ENCODE measurements around the gene NAALADL2. TPM values are rescaled to one million over a fixed set of nuclear protein-coding genes. Genes with fewer than 3 reads are reported as not detected.

The NAALADL2 gene
- total and polyA plus RNA-seq, 9 of the 15 experiments (the other 6 are each of a cell fraction or from before 2014, with no cell fraction given), result 0.29 to 1.1 (median 0.79) TPM; not detected in 1

DNA sequence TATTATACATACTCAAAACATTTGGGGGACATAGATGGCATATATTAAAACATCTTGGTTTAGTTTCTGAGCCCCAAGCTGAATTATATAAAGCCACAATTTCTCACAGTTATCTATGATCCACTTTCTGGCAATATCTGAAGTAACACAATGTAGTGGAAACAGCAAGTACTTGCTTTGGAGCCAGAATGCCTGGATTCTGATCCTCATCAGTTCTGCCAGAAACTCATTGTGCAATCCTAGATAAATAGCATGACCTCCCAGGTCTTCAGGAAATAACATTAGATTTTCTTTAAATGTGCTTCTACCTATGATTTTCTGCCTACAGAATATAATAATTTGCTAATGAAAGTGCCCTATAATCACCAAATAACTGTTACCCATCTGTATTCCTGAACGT is 544.9 kb downstream of the NAALADL2 start:
- no peaks in the 10 kb centered on the region for H3K79me2 ChIP-seq (ENCODE audit: control insufficient read depth, insufficient read depth, low read length)
- in situ Hi-C loops (cut with MboI) (no loop called here), intact Hi-C loops (cut with micrococcal nuclease) (no loop called here)
- H3K36me3 ChIP-seq (ENCODE audit: control insufficient read depth, insufficient read depth, low read length), result no peaks in the 10 kb centered on the region
- no peak overlapping the region for H3K9ac ChIP-seq (ENCODE audit: insufficient read depth in 1 of 2, low read depth in 2 of 2, low read length in 2 of 2)
- no peaks in the 10 kb centered on the region for H3K27me3 ChIP-seq (ENCODE audit: control insufficient read depth in 2 of 2, insufficient read depth in 2 of 2, low read length in 2 of 2)
- no peaks in the 10 kb centered on the region for H3K9me3 ChIP-seq (replicated peaks; ENCODE audit: control insufficient read depth, insufficient read depth, low read depth, low read length)
- no peak for ATAC-seq
- no peak overlapping the region for H3K4me2 ChIP-seq (ENCODE audit: insufficient read depth, low read length)
- POLR2A ChIA-PET, result no interaction called here
- no peak overlapping the region for H2AFZ ChIP-seq (ENCODE audit: low read depth, low read length)
- H3K27ac ChIP-seq (ENCODE audit: extremely low read depth, low read depth, low read length), result no peak overlapping the region
- no peak for FAIRE-seq
- no peaks in the 10 kb centered on the region for H3K9me1 ChIP-seq (ENCODE audit: control insufficient read depth, insufficient read depth, low read length)
- no peaks in the 10 kb centered on the region for H4K20me1 ChIP-seq (replicated peaks; ENCODE audit: control insufficient read depth, insufficient read depth, low read length)
- DNase-seq (ENCODE audit: extremely low read depth in 1 of 4, low spot score in 3 of 4), result no peak
- H3K4me1 ChIP-seq (replicated peaks in 1 of 2; ENCODE audit: control insufficient read depth in 2 of 2, insufficient read depth in 2 of 2, low read length in 2 of 2), result no peaks in the 10 kb centered on the region
- no peak overlapping the region for H3K4me3 ChIP-seq
- CTCF ChIA-PET (ENCODE audit: low intra/inter-chr PET ratio), result no interaction called here
- 0% methylated on average over 1 of the region's 1 CpG for WGBS (ENCODE audit: insufficient coverage, low coverage, missing lambda C conversion rate)
- BruUV-seq (replicated peaks), result no TSS peak
- TF ChIP-seq CHCHD3 (CRISPR knock-in tag; IDR thresholded peaks at IDR 0.05) (no peak), UBTF (IDR thresholded peaks at IDR 0.05; ENCODE audit: borderline replicate concordance in 1 of 2, low read depth in 2 of 2, low read length in 2 of 2) (no peak), RBM17 (IDR thresholded peaks at IDR 0.05; ENCODE audit: borderline replicate concordance, low read depth, low read length) (no peak), ZNF140 (CRISPR knock-in tag; IDR thresholded peaks at IDR 0.05) (no peak), CLOCK (CRISPR knock-in tag; IDR thresholded peaks at IDR 0.05; ENCODE audit: borderline replicate concordance) (no peak), NR2C2 (CRISPR knock-in tag; IDR thresholded peaks at IDR 0.05) (no peak), NR2C2 (tag; IDR thresholded peaks at IDR 0.05) (no peak), MEF2D (tag; conservative IDR thresholded peaks at IDR 0.05; ENCODE audit: low read depth) (no peak), NFIX (CRISPR knock-in tag; IDR thresholded peaks at IDR 0.05; ENCODE audit: low read depth) (no peak), COPS2 (conservative IDR thresholded peaks at IDR 0.05) (no peak)
- TF ChIP-seq, protein P1, sequence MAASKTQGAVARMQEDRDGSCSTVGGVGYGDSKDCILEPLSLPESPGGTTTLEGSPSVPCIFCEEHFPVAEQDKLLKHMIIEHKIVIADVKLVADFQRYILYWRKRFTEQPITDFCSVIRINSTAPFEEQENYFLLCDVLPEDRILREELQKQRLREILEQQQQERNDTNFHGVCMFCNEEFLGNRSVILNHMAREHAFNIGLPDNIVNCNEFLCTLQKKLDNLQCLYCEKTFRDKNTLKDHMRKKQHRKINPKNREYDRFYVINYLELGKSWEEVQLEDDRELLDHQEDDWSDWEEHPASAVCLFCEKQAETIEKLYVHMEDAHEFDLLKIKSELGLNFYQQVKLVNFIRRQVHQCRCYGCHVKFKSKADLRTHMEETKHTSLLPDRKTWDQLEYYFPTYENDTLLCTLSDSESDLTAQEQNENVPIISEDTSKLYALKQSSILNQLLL (CRISPR knock-in tag; IDR thresholded peaks at IDR 0.05; ENCODE audit: borderline replicate concordance), result no peak
- TF ChIP-seq, protein P2, sequence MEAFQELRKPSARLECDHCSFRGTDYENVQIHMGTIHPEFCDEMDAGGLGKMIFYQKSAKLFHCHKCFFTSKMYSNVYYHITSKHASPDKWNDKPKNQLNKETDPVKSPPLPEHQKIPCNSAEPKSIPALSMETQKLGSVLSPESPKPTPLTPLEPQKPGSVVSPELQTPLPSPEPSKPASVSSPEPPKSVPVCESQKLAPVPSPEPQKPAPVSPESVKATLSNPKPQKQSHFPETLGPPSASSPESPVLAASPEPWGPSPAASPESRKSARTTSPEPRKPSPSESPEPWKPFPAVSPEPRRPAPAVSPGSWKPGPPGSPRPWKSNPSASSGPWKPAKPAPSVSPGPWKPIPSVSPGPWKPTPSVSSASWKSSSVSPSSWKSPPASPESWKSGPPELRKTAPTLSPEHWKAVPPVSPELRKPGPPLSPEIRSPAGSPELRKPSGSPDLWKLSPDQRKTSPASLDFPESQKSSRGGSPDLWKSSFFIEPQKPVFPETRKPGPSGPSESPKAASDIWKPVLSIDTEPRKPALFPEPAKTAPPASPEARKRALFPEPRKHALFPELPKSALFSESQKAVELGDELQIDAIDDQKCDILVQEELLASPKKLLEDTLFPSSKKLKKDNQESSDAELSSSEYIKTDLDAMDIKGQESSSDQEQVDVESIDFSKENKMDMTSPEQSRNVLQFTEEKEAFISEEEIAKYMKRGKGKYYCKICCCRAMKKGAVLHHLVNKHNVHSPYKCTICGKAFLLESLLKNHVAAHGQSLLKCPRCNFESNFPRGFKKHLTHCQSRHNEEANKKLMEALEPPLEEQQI (IDR thresholded peaks at IDR 0.05), result no peak
